Left ventricle myocardium superior (tissue), 1 donor: Measurements from ENCODE around the gene WIZ. TPM values are rescaled to one million over a fixed set of nuclear protein-coding genes. Genes with fewer than 3 reads are reported as not detected.

Experiments
- ATAC-seq: fragments of 200-7000 bp; cut with Tn5 transposase; one replicate; pipeline ENCODE4 v1.9.1; 2020; ENCODE audit warnings: mild to moderate bottlenecking, moderate library complexity
- DNase-seq: peaks from one replicate; pipeline ENCODE4 v3.0.0-alpha.2; 2020
- intact Hi-C: fragments of 100-400 bp; cut with micrococcal nuclease; formaldehyde crosslinking; loops from one replicate; pipeline ENCODE4 v1.11.0; 2022
- total RNA-seq: library from RNA; stranded (reverse); fragmentation: NEBNext Ultra II Directional; extraction: Animal tissue kit (Norgen Biotek cat#: 25700); gene quantifications from one replicate; pipeline ENCODE4 v1.2.1, GENCODE V29; 2021
- donor health status: DM: no; HTN: yes; CAD: no; lungs with severe emphysema.

Gene WIZ
- total RNA-seq, 1 donor from 2014 or later, result 32.2 TPM

GRCh38 chr19:15448778-15449619 lies 757 bp downstream of the WIZ start:
- DNase-seq, result no peak
- intact Hi-C loops, result no loop called here
- no peak for ATAC-seq

GRCh38 chr19:15448044-15448777 lies 1.5 kb downstream of the WIZ start:
- intact Hi-C loops, result no loop called here
- ATAC-seq, result no peak
- no peak for DNase-seq

GRCh38 chr19:15447057-15447456 lies 2.7 kb downstream of the WIZ start:
- intact Hi-C loops, result no loop called here
- no peak for ATAC-seq
- no peak for DNase-seq

GRCh38 chr19:15445807-15446376 lies 3.9 kb downstream of the WIZ start:
- DNase-seq, result peak; percentile 82
- ATAC-seq, result peak; percentile 80
- intact Hi-C loops, result no loop called here

DNA sequence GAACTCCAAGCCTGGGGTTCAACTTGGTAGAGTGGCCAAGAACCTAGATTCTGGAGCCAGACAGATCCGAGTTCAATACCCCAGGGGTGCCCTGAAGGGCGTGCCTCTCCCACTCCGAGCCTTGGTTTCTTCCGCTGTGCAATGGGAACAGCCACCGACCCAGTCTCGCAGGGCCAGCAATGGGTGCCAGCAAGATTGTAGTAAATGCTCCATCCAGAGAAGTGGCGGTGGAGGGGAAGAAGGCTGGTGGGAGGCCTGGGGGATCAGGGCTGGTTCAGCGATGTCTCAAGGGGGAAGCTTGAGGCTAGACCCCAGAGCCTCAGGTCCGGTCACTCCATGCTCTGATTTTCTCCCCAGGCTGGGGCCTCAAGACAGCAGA lies 4.5 kb downstream of the WIZ start:
- intact Hi-C loops, result no loop called here
- ATAC-seq (no peak), DNase-seq (no peak)

DNA sequence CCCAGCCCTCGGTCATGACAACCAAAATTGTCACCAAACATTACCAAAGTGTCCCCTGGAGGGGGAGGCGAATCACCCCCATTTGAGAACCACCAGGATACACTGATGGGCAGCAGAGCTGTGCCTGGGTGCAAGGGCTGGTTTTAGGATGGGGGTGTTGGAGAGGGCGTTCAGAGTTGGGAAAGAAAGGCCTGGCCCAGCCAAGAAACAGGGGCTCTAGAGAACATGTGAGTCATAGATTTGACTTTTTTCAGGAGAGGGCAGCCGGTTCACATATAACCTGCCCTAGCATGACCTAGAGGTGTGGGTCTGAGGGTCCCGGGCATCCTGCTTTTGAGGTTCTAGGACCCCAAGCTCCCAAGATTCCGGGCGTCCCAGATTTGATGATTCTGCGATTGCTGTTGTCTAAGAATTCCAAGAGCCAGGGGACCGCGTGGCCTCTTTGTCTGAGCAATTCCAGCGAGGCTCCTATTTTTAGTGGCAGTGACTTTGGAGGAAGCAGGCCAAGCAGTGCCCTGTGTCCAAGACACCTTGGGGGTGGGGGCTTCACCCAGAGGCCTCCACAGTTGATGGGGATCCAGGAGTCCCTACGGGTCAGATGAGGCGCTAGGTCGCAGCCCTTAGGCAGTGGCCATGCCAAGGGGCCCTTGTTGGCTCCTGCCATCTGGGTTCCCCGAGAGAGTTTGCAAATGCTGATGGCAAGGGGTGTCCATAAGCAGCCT lies 5.1 kb downstream of the WIZ start:
- no peak for DNase-seq
- intact Hi-C loops, result no loop called here
- peak; percentile 52 for ATAC-seq

DNA sequence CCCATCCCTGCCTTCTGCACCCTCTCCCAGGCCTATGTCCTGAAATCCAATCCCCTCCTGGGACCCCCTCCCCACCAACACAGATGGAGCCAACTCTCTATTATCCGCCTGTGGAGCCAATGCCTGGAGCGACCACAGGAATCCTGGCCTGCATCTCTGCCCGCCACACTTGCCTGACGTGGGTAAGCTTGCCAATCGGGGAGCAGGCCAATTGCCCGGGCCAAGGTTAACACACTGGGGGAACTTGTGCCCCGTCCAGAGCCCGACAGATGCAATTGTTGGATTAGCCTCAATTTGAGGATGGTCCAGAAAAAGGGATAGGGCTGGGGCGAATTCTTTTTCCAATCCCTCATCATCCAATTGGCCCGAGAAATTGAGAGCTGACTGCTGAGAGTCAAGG lies 5.9 kb downstream of the WIZ start:
- intact Hi-C loops, result no loop called here
- peak; percentile 63 for ATAC-seq
- peak; percentile 82 for DNase-seq

DNA sequence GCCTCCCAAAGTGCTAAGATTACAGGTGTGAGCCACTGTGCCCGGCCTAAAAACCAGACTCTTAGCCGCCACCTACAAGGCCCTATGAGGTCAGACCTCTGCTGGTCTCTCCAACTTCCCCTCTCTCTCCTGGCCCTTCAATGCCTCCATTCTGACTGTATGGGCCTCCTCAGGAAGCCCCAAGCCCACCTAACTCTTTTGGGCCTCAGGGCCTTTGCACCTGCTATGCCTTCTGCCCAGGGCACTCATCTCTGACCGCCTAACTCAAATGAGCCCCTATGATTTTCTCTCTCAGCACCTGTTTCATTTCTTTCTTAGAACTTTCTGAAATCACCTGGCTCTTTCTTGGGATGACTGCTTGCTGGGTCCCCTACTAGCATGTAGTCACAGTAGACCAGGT lies 6.4 kb downstream of the WIZ start:
- DNase-seq (no peak), ATAC-seq (no peak)
- intact Hi-C loops, result no loop called here

GRCh38 chr19:15442142-15442920 lies 7.4 kb downstream of the WIZ start:
- DNase-seq (no peak), ATAC-seq (no peak)
- intact Hi-C loops, result no loop called here

- ATAC-seq, result no peak
These were observed 8.4 kb downstream of the WIZ start for GRCh38 chr19:15441317-15441716.

GRCh38 chr19:15439821-15440641 lies 9.7 kb downstream of the WIZ start:
- intact Hi-C loops, result no loop called here
- ATAC-seq, result no peak
- DNase-seq, result no peak

More at GRCh38 chr19:15441317-15441716, 8.4 kb downstream of the WIZ start:
- no peak for DNase-seq
- intact Hi-C loops, result no loop called here

DNA sequence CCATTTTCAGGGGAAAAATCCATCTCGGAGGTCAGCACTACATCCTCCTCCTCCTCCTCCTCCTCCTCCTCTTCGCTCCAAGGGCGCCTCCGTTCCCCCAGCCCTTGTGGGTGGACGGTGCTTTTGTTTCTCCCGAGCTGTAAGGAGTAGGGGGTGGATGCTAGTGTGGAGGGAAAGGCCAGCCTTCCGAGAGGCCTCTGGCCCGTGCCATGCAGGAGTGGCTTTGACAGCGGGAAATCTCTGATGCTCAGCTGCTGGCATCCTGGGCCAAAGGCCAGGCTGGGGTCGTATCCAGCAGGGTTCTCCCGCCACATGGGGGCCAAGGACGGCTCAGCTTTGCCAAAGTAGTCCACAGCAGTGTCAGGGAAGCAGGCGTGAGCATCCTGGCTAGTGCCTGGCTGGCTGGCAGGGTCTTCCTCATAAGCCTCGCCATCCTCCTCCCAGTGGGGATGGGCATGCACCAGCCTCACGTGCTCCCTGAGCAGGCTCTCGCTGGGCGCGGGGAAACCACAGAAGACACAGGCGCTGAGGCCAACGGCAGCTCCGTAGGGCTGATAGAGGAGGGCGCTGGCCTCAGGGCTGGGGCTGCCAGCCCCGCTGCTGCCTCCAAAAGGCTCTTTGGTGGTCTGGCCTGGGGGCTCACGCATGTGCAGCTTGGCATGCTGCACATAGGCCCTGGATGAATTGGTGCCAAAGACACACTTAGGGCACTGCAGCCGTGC lies 10.5 kb downstream of the WIZ start:
- no peak for DNase-seq
- no peak for ATAC-seq
- intact Hi-C loops, result no loop called here

GRCh38 chr19:15438577-15438976 lies 11.2 kb downstream of the WIZ start:
- ATAC-seq (no peak), DNase-seq (no peak)
- intact Hi-C loops, result no loop called here

GRCh38 chr19:15438124-15438496 lies 11.6 kb downstream of the WIZ start:
- intact Hi-C loops, result no loop called here
- no peak for DNase-seq
- no peak for ATAC-seq

- intact Hi-C loops, result no loop called here
- no peak for ATAC-seq
- no peak for DNase-seq
These were observed 12.2 kb downstream of the WIZ start for GRCh38 chr19:15437355-15438123.

GRCh38 chr19:15436826-15437110 lies 13.0 kb downstream of the WIZ start:
- no peak for DNase-seq
- ATAC-seq, result no peak
- intact Hi-C loops, result no loop called here
